Neural crest cell (in vitro differentiated cells): Measurements from ENCODE around the gene LIMK1. TPM values are rescaled to one million over a fixed set of nuclear protein-coding genes. Genes with fewer than 3 reads are reported as not detected.
"Not testable (repeated sequence)": the region's sequence is repeated elsewhere in the genome, so short reads cannot be mapped to it uniquely, and the experiment has no call there.

Source experiments
- DNase-seq: peaks from one replicate; pipeline ENCODE4 v3.0.0; 2021; ENCODE audit warnings: low read depth, mixed read lengths, low spot score
- H3K27ac Mint-ChIP-seq: one replicate; pipeline ENCODE4 v1.8.0; 2021; ENCODE audit warnings: mild to moderate bottlenecking, mixed read lengths; ENCODE audit not compliant: unreplicated experiment
- H3K27me3 Mint-ChIP-seq: 2 replicates; pipeline ENCODE4 v1.8.0; 2021; ENCODE audit warnings: low read depth, mild to moderate bottlenecking, mixed read lengths
- H3K36me3 Mint-ChIP-seq: 2 replicates; pipeline ENCODE4 v1.8.0; 2021; ENCODE audit warnings: low read depth, mild to moderate bottlenecking, mixed read lengths
- H3K4me1 Mint-ChIP-seq: 2 replicates; pipeline ENCODE4 v1.8.0; 2021; ENCODE audit warnings: mixed read lengths
- H3K4me3 Mint-ChIP-seq: one replicate; pipeline ENCODE4 v1.8.0; 2021; ENCODE audit warnings: mild to moderate bottlenecking, mixed read lengths
- H3K9me3 Mint-ChIP-seq: 2 replicates; pipeline ENCODE4 v1.8.0; 2021; ENCODE audit warnings: mixed read lengths
- total RNA-seq: library from RNA; stranded (reverse); gene quantifications from 2 replicates; pipeline ENCODE4 v1.2.1, GENCODE V29; 2021
- TF ChIP-seq, protein P1 (sequence below): fragments of 200-600 bp; sonication (generic); conservative IDR thresholded peaks from 2 replicates; pipeline ENCODE4 v1.5.0; 2021; ENCODE audit warnings: antibody characterized with exemption, mild to moderate bottlenecking

The LIMK1 gene
- total RNA-seq, 1 donor from 2014 or later, result 82.1 TPM

- TF ChIP-seq, protein P1, sequence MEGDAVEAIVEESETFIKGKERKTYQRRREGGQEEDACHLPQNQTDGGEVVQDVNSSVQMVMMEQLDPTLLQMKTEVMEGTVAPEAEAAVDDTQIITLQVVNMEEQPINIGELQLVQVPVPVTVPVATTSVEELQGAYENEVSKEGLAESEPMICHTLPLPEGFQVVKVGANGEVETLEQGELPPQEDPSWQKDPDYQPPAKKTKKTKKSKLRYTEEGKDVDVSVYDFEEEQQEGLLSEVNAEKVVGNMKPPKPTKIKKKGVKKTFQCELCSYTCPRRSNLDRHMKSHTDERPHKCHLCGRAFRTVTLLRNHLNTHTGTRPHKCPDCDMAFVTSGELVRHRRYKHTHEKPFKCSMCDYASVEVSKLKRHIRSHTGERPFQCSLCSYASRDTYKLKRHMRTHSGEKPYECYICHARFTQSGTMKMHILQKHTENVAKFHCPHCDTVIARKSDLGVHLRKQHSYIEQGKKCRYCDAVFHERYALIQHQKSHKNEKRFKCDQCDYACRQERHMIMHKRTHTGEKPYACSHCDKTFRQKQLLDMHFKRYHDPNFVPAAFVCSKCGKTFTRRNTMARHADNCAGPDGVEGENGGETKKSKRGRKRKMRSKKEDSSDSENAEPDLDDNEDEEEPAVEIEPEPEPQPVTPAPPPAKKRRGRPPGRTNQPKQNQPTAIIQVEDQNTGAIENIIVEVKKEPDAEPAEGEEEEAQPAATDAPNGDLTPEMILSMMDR, result no peak
- Mint-ChIP-seq H3K4me1 (no peaks in the 10 kb centered on the region), H3K27ac (no peak overlapping the region), H3K36me3 (peaks cover 2% of the 10 kb centered on the region), H3K27me3 (no peaks in the 10 kb centered on the region), H3K4me3 (no peak overlapping the region), H3K9me3 (no peaks in the 10 kb centered on the region)
- DNase-seq, result no peak
Measured at GRCh38 chr7:74165867-74166593, 82.4 kb downstream of the LIMK1 start.

DNA sequence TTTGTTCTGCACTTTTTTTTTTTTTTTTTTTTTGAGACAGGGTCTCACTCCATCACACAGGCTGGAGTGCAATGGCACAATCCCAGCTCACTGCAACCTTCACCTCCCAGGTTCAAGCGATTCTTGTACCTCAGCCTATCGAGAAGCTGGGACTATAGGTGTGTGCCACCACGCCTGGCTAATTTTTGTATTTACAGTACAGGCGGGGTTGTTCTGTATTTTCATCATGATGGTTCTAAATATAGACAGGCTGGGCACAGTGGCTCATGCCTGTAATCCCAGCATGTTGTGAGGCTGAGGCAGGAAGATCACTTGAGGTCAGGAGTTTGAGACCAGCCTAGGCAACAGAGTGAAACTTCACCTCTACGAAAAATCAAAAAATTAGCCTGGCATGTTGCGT lies 83.7 kb downstream of the LIMK1 start:
- H3K4me3 Mint-ChIP-seq, DNase-seq, H3K9me3 Mint-ChIP-seq, H3K4me1 Mint-ChIP-seq, H3K36me3 Mint-ChIP-seq, H3K27ac Mint-ChIP-seq, H3K27me3 Mint-ChIP-seq: not testable (repeated sequence)

Other genes starting within 250 kb of the LIMK1 start
- 1.7 and 2.3 TPM in 2 replicates for gene METTL27, start 241.3 kb upstream of the LIMK1 start, total RNA-seq
- not detected in 2 replicates for gene TMEM270, start 222.6 kb upstream of the LIMK1 start, total RNA-seq
- 0.41 and 1.0 TPM in 2 replicates for gene ELN, start 55.6 kb upstream of the LIMK1 start, total RNA-seq
- gene EIF4H, start 90.6 kb downstream of the LIMK1 start, total RNA-seq, result 295 and 298 TPM in 2 replicates
- gene LAT2, start 126.2 kb downstream of the LIMK1 start, total RNA-seq, result 0.82 and 1.1 TPM in 2 replicates
- gene RFC2, start 170.6 kb downstream of the LIMK1 start, total RNA-seq, result 77.0 and 80.4 TPM in 2 replicates
- 24.0 and 26.5 TPM in 2 replicates for gene CLIP2, start 205.6 kb downstream of the LIMK1 start, total RNA-seq